GM19351 (cell line): ENCODE results near the gene PIK3R2.
"Not testable (repeated sequence)": the region's sequence is repeated elsewhere in the genome, so short reads cannot be mapped to it uniquely, and the experiment has no call there.

ENCODE experiments used
- ATAC-seq: cut with Tn5 transposase; IDR thresholded peaks from one replicate; pipeline ENCODE4 v1.9.1; 2021; ENCODE audit warnings: mild to moderate bottlenecking, moderate library complexity; ENCODE audit not compliant: unreplicated experiment

Gene PIK3R2

GRCh38 chr19:18152442-18152816 is 534 bp upstream of the PIK3R2 start:
- peak; percentile 66 for ATAC-seq

GRCh38 chr19:18153556-18154134 is 682 bp downstream of the PIK3R2 start:
- peak; percentile 2 for ATAC-seq

- no peak for ATAC-seq
Observed at GRCh38 chr19:18155095-18156087, 2.4 kb downstream of the PIK3R2 start.

- ATAC-seq, result no peak
Observed at GRCh38 chr19:18156268-18156667, 3.3 kb downstream of the PIK3R2 start.

GRCh38 chr19:18156841-18157464 is 4.0 kb downstream of the PIK3R2 start:
- ATAC-seq, result no peak

- ATAC-seq, result no peak
Observed at GRCh38 chr19:18157465-18158063, 4.6 kb downstream of the PIK3R2 start.

- ATAC-seq, result no peak
Observed at GRCh38 chr19:18158467-18158866, 5.5 kb downstream of the PIK3R2 start.

GRCh38 chr19:18159059-18159616 is 6.2 kb downstream of the PIK3R2 start:
- ATAC-seq, result not testable (repeated sequence)

GRCh38 chr19:18159810-18160209 is 6.8 kb downstream of the PIK3R2 start:
- no peak for ATAC-seq

- no peak for ATAC-seq
Observed at GRCh38 chr19:18160493-18160970, 7.6 kb downstream of the PIK3R2 start.

GRCh38 chr19:18160971-18161635 is 8.1 kb downstream of the PIK3R2 start:
- no peak for ATAC-seq

GRCh38 chr19:18161636-18162002 is 8.7 kb downstream of the PIK3R2 start:
- ATAC-seq, result no peak

GRCh38 chr19:18164072-18164471 is 11.1 kb downstream of the PIK3R2 start:
- ATAC-seq, result no peak

- no peak for ATAC-seq
Observed at GRCh38 chr19:18165794-18166544, 13.0 kb downstream of the PIK3R2 start.

GRCh38 chr19:18167011-18167410 is 14.0 kb downstream of the PIK3R2 start:
- ATAC-seq, result no peak

- no peak for ATAC-seq
Observed at GRCh38 chr19:18167975-18168645, 15.1 kb downstream of the PIK3R2 start.

- ATAC-seq, result no peak
Observed at GRCh38 chr19:18168673-18169381, 15.9 kb downstream of the PIK3R2 start.

- no peak for ATAC-seq
Observed at GRCh38 chr19:18170714-18171255, 17.8 kb downstream of the PIK3R2 start.
